Adrenal gland (tissue), 12 donors: ENCODE measurements around the gene JAML. TPM values are rescaled to one million over a fixed set of nuclear protein-coding genes. Genes with fewer than 3 reads are reported as not detected.

ENCODE experiments used
- DNase-seq, 7 donors: peaks; one replicate each; pipeline ENCODE4 v3.0.0-alpha.2; 2019 to 2020
- H3K27ac ChIP-seq, 5 donors: fragments of 200-600 bp; sonication (generic) in 4 of 5; 1 replicate in 3 of 5; 2 replicates in 2 of 5; pipeline versions ENCODE4 v1.5.1 to v1.8.0; 2016 to 2020; ENCODE audit warnings: mild to moderate bottlenecking in 1 of 5
- H3K27me3 ChIP-seq: fragments of 200-600 bp; 2 replicates; pipeline ENCODE4 v1.8.0; 2021
- H3K36me3 ChIP-seq, 2 donors: fragments of 200-600 bp; replicated peaks in 1 of 2; 1 replicate in 1 of 2; 2 replicates in 1 of 2; pipeline versions ENCODE4 v1.5.1 to v1.8.0; 2018 to 2022
- H3K4me1 ChIP-seq, 2 donors: fragments of 200-600 bp; replicated peaks in 1 of 2; 1 replicate in 1 of 2; 2 replicates in 1 of 2; pipeline versions ENCODE4 v1.5.1 to v1.8.0; 2018 to 2021
- H3K4me3 ChIP-seq, 4 donors: fragments of 200-600 bp; sonication (generic) in 3 of 4; one replicate each; pipeline ENCODE4 v1.5.1; 2016 to 2018
- H3K9me3 ChIP-seq, 3 donors: fragments of 200-600 bp; sonication (generic) in 1 of 3; replicated peaks in 1 of 3; 1 replicate in 2 of 3; 2 replicates in 1 of 3; pipeline versions ENCODE4 v1.5.1 to v1.8.0; 2016 to 2021
- CTCF ChIP-seq, 6 experiments: fragments of 450-650 bp in 4 of 6; fragments of 200-600 bp in 2 of 6; sonication (generic) in 1 of 6; IDR thresholded peaks; 1 replicate in 5 of 6; 2 replicates in 1 of 6; pipeline versions ENCODE4 v1.5.1 to v1.8.0; 2016 to 2021; ENCODE audit warnings: antibody characterized with exemption in 6 of 6, mild to moderate bottlenecking in 2 of 6, moderate library complexity in 1 of 6
- POLR2A ChIP-seq, 2 donors: fragments of 450-650 bp; IDR thresholded peaks; one replicate each; pipeline ENCODE4 v1.6.1; 2017; ENCODE audit warnings: antibody characterized with exemption in 2 of 2, mild to moderate bottlenecking in 2 of 2, moderate library complexity in 1 of 2
- WGBS, 4 donors: extraction: QIAGEN DNeasy Blood & Tissue Kit in 2 of 4; methylation state at CpG; one replicate each; pipeline versions ENCODE4 v1.1.5 to v1.1.7; 2013 to 2017; 5-methylcytosine and 5-hydroxymethylcytosine counted together
- intact Hi-C, 2 donors: fragments of 100-400 bp; cut with DNase I; formaldehyde crosslinking; loops; one replicate each; pipeline versions ENCODE4 v1.14.1 to v1.15.0; 2022 to 2023
- polyA plus RNA-seq, 3 donors: library from polyadenylated mRNA; stranded (reverse); fragments of 200-250 nt in 2 of 3; fragments of 350-450 nt in 1 of 3; fragmentation: Illumina TruSeq in 1 of 3; extraction: RNeasy Lipid Tissue Mini Kit (QIAGEN cat#74804) in 1 of 3; gene quantifications; one replicate each; pipeline ENCODE4 v1.2.3, GENCODE V29; 2013 to 2014
- total RNA-seq, 9 donors: library from RNA; depleted of rRNA in 4 of 9; stranded (reverse); fragments of >200 nt in 4 of 9; fragments of 120-200 nt in 1 of 9; fragmentation: NEBNext Ultra II Directional in 1 of 9; extraction: Animal tissue kit (Norgen Biotek cat#: 25700) in 1 of 9; gene quantifications; one replicate each; pipeline versions ENCODE4 v1.1.0 to v1.2.4, GENCODE V29; 2013 to 2023
- donor health status: healthy with polysubstance abuse.
- donor health status: Bipolar disorder and iron deficiency.
- donor health status: DM: yes; HTN: yes; CAD: no.
- donor health status: DM: no; HTN: no; CAD: no.
- donor health status: DM: no; HTN: no; CAD: no.
- donor health status: DM: yes; HTN: yes; CAD: no.

JAML gene
- total and polyA plus RNA-seq, 12 donors: 1.8 to 13.9 (median 4.5) TPM

GRCh38 chr11:118212131-118212725 is 12.6 kb downstream of the JAML start:
- Histone ChIP-seq H3K4me1 (no peaks in the 10 kb centered on the region), H3K4me3 (no peak overlapping the region), H3K27me3 (peaks cover 13% of the 10 kb centered on the region), H3K36me3 (no peaks in the 10 kb centered on the region), H3K27ac (no peak overlapping the region), H3K9me3 (no peaks in the 10 kb centered on the region)
- DNase-seq: no peak
- WGBS, 4 donors: 69 to 73% (median 71%) methylated on average over 7 of the region's 7 CpGs
- TF ChIP-seq POLR2A (IDR thresholded peaks at IDR 0.05) (no peak), CTCF (IDR thresholded peaks at IDR 0.05) (no peak)
- intact Hi-C loops: no loop called here

GRCh38 chr11:118211006-118211405 is 13.8 kb downstream of the JAML start:
- TF ChIP-seq CTCF (IDR thresholded peaks at IDR 0.05) (no peak), POLR2A (IDR thresholded peaks at IDR 0.05) (no peak)
- Histone ChIP-seq H3K9me3 (no peaks in the 10 kb centered on the region), H3K27ac (no peak overlapping the region), H3K27me3 (peaks cover 13% of the 10 kb centered on the region), H3K36me3 (no peaks in the 10 kb centered on the region), H3K4me1 (no peaks in the 10 kb centered on the region), H3K4me3 (no peak overlapping the region)
- 45 to 63% (median 47%) methylated on average over 6 of the region's 6 CpGs for WGBS, 4 donors
- DNase-seq: no peak
- intact Hi-C loops: no loop called here

GRCh38 chr11:118210323-118210722 is 14.5 kb downstream of the JAML start:
- Histone ChIP-seq H3K27ac (no peak overlapping the region), H3K4me1 (no peaks in the 10 kb centered on the region), H3K27me3 (peaks cover 13% of the 10 kb centered on the region), H3K36me3 (no peaks in the 10 kb centered on the region), H3K4me3 (no peak overlapping the region), H3K9me3 (no peaks in the 10 kb centered on the region)
- 83 to 85% (median 83%) methylated on average over 7 of the region's 7 CpGs for WGBS, 4 donors
- no peak for DNase-seq
- TF ChIP-seq CTCF (IDR thresholded peaks at IDR 0.05) (no peak), POLR2A (IDR thresholded peaks at IDR 0.05) (no peak)
- intact Hi-C loops: no loop called here

- Histone ChIP-seq H3K4me3 (no peak overlapping the region), H3K27ac (no peak overlapping the region), H3K9me3 (no peaks in the 10 kb centered on the region), H3K36me3 (no peaks in the 10 kb centered on the region), H3K27me3 (peaks cover 13% of the 10 kb centered on the region), H3K4me1 (no peaks in the 10 kb centered on the region)
- intact Hi-C loops: no loop called here
- WGBS, 4 donors: 64 to 81% (median 73%) methylated on average over 3 of the region's 3 CpGs
- no peak for TF ChIP-seq POLR2A (IDR thresholded peaks at IDR 0.05)
- TF ChIP-seq CTCF (IDR thresholded peaks at IDR 0.05): no peak
- DNase-seq: no peak
These were observed 15.8 kb downstream of the JAML start for GRCh38 chr11:118209033-118209432.
